Ishikawa (cell line): ENCODE results near the gene GALNT10.

Experiments used
- CEBPB ChIP-seq: IDR thresholded peaks from 2 replicates; pipeline ENCODE4 v1.6.1; 2012
- CREB1 ChIP-seq: IDR thresholded peaks from 2 replicates; pipeline ENCODE4 v1.6.1; 2012; ENCODE audit warnings: low read depth
- EGR1 ChIP-seq: IDR thresholded peaks from 2 replicates; pipeline ENCODE4 v1.6.1; 2012
- EP300 ChIP-seq: IDR thresholded peaks from 2 replicates; pipeline ENCODE4 v1.6.1; 2012; ENCODE audit warnings: borderline replicate concordance
- FOXM1 ChIP-seq: IDR thresholded peaks from 2 replicates; pipeline ENCODE4 v1.6.1; 2012; ENCODE audit warnings: low read depth, borderline replicate concordance
- NFIC ChIP-seq: IDR thresholded peaks from 2 replicates; pipeline ENCODE4 v1.6.1; 2012
- RAD21 ChIP-seq: IDR thresholded peaks from 2 replicates; pipeline ENCODE4 v1.6.1; 2012; ENCODE audit warnings: low read depth
- TAF1 ChIP-seq: IDR thresholded peaks from 2 replicates; pipeline ENCODE4 v1.6.1; 2012; ENCODE audit warnings: low read depth, mild to moderate bottlenecking
- TCF12 ChIP-seq: IDR thresholded peaks from 2 replicates; pipeline ENCODE4 v1.6.1; 2012; ENCODE audit warnings: low read depth
- TEAD4 ChIP-seq: IDR thresholded peaks from 2 replicates; pipeline ENCODE4 v1.6.1; 2012
- YY1 ChIP-seq: IDR thresholded peaks from 2 replicates; pipeline ENCODE4 v1.6.1; 2012; ENCODE audit warnings: low read depth
- ZBTB7A ChIP-seq: IDR thresholded peaks from 2 replicates; pipeline ENCODE4 v1.6.1; 2012; ENCODE audit warnings: low read depth
- TF ChIP-seq, protein P1 (sequence below): IDR thresholded peaks from 2 replicates; pipeline ENCODE4 v1.6.1; 2012; ENCODE audit warnings: low read depth, mild to moderate bottlenecking
- TF ChIP-seq, protein P2 (sequence below): IDR thresholded peaks from 2 replicates; pipeline ENCODE4 v1.6.1; 2012
- TF ChIP-seq, protein P3 (sequence below): IDR thresholded peaks from 2 replicates; pipeline ENCODE4 v1.6.1; 2012

The GALNT10 gene

DNA sequence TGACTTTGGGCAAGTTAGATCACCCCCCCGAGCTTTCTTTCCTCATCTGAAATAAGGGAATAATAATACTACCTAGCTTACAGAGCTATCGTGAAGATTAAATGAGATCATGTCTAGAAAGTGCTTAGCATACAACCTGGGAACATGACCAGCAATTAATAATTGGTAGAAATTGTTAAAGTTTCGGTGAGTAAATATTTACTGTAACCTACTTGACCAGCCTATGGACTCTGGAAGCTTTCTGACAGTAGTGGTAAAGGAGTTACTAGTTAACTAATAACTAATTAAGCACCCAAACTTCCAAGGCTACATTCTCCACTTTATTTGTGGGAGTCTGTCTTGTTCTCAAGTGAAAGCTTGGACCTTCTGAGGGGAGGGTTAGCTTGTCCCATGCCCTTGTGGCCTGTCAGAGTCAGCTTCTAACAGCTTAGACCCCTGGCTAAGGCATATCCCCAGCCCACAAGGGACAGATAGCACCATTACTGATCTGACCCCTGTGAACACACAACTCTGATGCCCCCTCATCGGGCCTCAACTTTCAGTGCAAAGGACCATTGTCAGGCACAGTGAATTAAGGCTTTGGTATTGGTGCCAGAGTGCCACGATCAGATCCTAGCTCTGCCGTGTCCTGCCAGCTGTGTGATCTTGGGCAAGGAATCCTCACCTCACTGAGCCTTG, 196.6 kb downstream of the GALNT10 start:
- TF ChIP-seq TCF12 (no peak), EP300 (no peak), CEBPB (no peak), FOXM1 (no peak), ZBTB7A (no peak), TEAD4 (no peak), YY1 (no peak), EGR1 (no peak), NFIC (no peak), TAF1 (no peak)
- TF ChIP-seq, protein P1, sequence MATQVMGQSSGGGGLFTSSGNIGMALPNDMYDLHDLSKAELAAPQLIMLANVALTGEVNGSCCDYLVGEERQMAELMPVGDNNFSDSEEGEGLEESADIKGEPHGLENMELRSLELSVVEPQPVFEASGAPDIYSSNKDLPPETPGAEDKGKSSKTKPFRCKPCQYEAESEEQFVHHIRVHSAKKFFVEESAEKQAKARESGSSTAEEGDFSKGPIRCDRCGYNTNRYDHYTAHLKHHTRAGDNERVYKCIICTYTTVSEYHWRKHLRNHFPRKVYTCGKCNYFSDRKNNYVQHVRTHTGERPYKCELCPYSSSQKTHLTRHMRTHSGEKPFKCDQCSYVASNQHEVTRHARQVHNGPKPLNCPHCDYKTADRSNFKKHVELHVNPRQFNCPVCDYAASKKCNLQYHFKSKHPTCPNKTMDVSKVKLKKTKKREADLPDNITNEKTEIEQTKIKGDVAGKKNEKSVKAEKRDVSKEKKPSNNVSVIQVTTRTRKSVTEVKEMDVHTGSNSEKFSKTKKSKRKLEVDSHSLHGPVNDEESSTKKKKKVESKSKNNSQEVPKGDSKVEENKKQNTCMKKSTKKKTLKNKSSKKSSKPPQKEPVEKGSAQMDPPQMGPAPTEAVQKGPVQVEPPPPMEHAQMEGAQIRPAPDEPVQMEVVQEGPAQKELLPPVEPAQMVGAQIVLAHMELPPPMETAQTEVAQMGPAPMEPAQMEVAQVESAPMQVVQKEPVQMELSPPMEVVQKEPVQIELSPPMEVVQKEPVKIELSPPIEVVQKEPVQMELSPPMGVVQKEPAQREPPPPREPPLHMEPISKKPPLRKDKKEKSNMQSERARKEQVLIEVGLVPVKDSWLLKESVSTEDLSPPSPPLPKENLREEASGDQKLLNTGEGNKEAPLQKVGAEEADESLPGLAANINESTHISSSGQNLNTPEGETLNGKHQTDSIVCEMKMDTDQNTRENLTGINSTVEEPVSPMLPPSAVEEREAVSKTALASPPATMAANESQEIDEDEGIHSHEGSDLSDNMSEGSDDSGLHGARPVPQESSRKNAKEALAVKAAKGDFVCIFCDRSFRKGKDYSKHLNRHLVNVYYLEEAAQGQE: no peak
- TF ChIP-seq, protein P2, sequence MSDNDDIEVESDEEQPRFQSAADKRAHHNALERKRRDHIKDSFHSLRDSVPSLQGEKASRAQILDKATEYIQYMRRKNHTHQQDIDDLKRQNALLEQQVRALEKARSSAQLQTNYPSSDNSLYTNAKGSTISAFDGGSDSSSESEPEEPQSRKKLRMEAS: no peak
- TF ChIP-seq, protein P3, sequence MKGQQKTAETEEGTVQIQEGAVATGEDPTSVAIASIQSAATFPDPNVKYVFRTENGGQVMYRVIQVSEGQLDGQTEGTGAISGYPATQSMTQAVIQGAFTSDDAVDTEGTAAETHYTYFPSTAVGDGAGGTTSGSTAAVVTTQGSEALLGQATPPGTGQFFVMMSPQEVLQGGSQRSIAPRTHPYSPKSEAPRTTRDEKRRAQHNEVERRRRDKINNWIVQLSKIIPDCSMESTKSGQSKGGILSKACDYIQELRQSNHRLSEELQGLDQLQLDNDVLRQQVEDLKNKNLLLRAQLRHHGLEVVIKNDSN: no peak

DNA sequence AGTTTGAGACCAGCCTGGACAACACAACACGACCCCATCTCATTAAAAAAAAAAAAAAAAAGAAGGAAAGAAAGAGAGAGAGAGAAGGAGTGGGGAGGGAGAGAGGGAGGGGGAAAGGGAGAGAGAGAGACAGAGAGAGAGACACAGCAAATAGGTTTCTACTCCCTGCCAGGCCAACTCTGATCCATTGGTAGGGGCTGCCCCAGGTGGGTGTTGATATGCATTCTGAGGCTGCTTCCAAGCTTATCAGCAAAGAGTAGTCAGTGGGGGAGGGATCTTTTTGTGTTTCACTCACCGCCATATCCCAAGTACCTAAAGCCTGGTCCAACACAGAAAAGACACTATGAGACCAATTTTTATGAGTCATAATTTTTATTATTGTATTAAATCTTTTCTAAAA, 198.3 kb downstream of the GALNT10 start:
- TF ChIP-seq, protein P1: no peak
- TF ChIP-seq TAF1 (no peak), RAD21 (no peak), ZBTB7A (no peak), CEBPB (no peak), TCF12 (no peak), CREB1 (no peak), FOXM1 (no peak), YY1 (no peak), TEAD4 (no peak), EP300 (no peak), EGR1 (no peak), NFIC (no peak)
- TF ChIP-seq, protein P3: no peak
- TF ChIP-seq, protein P2: no peak

DNA sequence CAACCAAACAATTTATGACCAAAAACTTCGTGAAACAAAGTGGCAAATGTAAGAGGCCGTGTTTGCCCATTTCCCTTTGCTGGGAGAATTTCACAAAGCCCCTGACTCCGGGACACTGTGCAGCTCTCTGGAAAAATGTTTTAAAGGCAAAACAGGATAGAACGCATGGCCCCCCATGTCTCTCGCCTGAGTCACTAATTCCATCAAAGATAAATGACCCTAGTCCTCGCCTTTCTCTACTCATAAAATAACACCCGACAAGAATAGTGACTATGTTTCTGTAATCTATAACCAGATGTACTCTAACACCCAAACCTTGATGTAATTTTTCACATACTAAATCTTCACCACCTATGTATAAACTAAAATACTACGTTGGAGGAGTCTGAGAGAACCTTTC, 199.6 kb downstream of the GALNT10 start:
- TF ChIP-seq, protein P3: no peak
- TF ChIP-seq, protein P1: no peak
- TF ChIP-seq NFIC: no peak
- no peak for TF ChIP-seq TAF1
- no peak for TF ChIP-seq EP300
- no peak for TF ChIP-seq TCF12
- TF ChIP-seq CEBPB: no peak

DNA sequence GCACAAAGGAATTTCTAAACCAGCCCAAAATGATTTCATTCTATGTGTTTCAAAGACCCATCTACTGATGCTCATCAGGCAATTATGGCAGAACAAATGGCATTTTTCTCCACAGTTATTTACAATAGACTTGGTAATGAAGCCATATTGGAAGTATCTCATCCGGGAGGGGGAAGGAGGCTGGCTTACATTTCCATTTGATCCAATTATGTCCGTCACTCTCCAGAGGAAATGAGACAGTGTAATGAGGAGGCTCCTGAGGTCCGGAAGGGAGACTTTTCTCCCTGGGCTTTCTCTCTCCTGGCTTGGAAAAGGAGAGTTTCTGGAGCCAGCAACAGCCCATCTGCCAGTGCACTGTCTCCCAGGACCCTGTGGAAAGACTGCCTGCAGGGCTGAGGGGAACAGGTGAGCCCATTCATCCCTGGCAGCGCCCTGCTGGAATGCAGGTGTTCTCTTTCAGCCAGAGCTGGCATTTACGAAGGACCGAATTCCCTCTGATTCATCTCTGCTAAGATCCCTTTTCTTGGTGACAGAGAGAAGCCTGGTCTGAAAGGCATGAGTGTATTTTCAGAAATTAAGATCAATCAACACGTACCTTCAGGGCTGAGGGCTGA, 200.3 kb downstream of the GALNT10 start:
- TF ChIP-seq CEBPB: no peak
- TF ChIP-seq TEAD4: peak; percentile 49
- 0 out of 2 replicates have a peak, but pooled peaks have one; percentile 29 for TF ChIP-seq TCF12
